HG02938 (cell line): Measurements from ENCODE around the gene HMX1.

Experiments used
- ATAC-seq: cut with Tn5 transposase; IDR thresholded peaks from one replicate; pipeline ENCODE4 v1.9.1; 2021; ENCODE audit warnings: mild to moderate bottlenecking, moderate library complexity; ENCODE audit not compliant: unreplicated experiment

HMX1 gene

DNA sequence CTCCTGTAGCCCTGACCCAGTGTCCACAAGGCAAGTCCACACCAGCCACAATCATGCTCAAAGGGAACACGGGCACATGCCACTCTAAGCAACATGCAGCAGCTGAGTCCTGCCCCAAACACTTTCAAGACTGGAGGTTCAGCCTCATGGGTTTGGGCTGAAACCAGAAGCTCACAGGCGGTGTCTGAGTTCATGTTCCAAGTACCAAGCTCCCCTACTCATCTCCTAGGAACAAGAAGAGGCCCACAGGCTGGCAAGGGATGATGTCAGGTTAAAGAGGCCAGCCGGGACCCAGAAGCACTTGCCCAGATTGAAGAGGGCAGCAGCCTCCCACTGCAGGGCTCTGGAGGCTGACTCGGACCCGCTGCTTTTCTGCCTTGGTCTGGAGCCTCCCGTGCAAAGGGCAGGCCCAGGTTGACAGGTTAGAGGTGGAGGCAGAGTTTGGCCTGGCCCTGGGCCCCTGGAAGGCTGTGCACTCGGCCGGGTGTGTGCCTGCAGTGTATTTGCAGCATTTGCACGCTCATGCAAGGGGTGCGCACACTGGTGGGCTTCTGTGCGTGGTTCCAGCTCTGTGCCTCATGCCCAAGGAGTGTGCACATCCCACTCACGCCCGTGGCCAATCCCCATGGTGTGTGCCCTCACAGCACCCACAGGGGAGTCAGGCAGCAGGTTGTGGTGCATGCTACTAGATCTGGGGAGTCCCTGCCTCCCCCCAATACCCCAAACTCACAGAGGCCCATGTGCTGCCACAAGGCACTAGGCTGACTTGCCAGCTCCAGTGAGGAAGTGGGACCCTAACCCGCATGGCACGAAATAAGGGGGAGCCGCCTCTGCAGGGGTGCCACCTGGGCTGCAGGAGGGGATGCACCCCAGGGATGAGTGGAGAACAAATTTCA, 2.4 kb downstream of the HMX1 start:
- no peak for ATAC-seq

DNA sequence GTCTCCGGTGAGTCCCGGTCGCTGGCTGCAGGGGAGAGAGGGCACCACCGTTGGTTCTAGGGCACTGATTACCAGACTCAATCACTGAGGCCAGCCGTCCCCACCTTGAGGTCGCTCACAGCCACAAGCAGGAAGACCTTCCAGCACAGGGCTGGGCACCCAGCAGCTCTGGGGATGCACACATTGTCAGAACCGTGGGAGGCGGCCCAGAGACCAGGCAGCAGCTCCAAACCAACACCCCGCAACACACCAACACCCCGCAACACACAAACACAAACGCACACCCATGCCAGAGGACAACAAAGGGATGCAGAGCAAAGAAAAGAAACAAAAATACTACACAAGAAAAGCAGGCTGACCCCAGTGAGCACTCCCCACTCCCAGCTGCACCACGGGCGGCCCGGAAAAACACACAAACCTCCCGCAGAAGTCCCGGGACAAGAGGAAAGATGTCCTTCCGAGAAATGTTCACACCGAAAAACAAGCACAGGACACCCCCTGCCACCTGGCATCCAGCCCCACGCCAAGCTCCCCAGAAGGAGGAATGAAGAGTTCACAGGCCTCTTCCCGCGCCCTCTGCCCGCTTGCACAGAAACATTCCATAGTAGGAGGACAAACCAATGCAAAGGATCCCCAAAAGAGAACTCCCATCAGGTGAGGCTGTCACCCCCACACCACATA, 3.2 kb downstream of the HMX1 start:
- ATAC-seq = no peak

DNA sequence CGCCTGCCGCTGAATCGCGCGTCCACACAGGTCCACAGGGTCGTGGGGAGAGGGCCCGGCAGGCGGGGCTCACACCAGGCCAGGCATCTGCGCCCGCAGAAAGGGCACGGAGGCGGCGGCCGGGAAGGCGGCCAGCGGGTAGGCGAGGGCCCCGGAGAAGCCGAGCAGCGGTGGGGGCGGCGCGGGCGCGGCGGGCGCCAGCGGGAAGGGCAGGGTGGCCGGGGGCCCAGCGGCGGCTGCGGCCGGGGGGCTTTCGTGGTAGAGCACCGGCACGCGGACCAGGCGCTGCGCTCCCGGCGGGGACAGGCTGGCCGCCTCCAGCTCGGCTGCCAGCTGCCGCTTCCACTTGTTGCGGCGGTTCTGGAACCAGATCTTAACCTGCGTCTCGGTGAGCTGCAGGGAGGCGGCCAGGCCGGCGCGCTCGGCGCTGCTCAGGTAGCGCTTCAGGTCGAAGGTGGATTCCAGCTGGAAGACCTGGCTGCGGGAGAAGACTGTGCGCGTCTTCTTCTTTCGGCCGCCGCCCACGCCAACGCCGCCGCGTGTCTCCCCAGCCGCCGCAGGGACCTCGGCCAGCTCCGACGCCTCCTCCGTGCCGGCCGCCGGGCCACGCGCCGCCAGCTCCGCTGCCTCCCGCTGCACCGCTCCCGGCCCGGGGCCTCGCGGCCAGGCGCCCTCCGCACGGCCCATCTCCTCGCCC, 3.9 kb downstream of the HMX1 start:
- no peak for ATAC-seq

DNA sequence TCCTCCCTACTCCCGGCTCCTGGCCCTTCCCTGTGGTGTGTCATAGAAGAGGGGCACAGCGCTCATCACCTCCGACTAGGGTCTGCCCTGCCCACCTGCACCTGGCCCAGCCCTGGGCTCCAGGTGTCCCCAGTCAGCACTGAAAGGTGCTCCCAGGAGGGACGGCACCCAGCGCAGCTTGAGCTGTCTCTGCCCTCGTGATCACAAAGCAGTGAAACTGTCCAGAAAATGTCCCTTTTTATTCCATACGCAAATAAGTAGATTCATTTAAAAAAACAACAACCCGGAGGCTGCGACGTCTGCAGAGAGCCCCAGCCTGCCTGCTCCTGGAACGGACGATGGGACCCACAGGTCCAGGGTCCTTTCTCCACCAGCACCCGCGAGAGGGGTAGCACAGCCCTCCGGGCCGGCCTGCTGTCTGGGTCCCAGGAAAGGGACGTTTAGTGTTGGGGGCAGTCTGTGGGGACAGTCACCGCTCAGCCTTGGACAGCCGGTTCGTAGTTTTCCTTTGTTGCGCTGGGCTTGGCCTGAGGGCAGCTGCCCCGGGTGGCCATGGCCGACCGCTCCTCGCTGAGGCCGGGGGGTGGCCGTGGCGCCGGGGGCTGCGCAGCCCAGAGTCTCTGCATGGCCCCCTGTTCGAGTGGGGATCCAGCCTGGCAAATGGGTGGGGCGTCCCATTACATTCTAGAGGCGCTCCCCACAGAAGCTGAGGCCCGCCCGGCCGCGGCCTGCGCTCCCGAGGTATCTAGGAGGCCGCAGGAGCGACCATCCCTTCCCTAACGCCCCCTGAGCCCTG, 4.6 kb downstream of the HMX1 start:
- ATAC-seq = no peak

DNA sequence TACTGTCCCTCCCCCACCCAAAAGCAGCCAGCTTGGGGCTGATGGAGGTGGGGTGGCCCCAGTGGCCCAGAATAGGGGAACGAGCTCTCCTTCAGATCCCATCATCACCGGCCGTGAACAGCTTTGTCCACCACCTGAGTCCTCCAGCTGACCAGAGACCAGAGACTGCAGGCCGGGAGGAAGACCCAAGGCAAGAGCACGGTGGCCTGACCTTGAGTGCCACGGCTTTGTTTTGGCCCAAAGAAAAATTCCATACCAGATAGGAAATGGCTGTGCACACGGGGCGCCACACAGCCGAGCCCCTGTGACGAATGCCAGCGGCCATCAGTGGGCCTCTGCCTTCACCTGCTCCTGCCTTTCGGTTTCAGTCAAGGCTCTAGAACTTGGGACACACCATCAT, 5.2 kb downstream of the HMX1 start:
- ATAC-seq = no peak

DNA sequence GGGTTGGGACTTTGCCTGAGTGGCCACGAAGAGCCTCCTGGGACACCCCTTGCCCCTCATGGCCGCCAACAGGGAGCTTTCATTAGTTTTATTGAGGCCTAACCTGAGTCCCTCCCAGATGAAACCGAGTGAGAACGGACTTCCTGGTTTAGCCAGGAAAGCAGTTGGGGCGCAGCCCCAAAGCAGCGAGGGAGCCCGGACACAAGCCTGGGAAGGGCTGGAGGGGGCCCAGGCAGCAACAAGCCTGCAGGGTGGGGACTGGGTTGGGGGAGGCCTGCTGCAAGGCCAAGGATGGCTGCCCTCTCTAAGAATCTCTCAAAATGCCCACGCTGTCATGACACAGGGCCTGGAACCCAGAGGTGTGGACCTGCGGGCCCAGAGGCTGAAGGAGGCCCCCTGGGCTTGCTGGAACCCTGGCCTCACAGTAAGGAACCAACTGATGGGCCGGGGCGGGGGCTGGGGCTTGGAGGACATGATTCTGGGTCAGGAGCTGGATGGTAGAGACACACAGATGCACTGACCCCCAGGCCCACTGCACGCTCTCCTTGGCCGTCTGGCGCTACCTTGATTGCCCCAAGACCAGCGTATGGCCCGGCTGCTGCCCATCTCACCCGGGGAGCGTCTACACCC, 5.8 kb downstream of the HMX1 start:
- ATAC-seq = no peak

DNA sequence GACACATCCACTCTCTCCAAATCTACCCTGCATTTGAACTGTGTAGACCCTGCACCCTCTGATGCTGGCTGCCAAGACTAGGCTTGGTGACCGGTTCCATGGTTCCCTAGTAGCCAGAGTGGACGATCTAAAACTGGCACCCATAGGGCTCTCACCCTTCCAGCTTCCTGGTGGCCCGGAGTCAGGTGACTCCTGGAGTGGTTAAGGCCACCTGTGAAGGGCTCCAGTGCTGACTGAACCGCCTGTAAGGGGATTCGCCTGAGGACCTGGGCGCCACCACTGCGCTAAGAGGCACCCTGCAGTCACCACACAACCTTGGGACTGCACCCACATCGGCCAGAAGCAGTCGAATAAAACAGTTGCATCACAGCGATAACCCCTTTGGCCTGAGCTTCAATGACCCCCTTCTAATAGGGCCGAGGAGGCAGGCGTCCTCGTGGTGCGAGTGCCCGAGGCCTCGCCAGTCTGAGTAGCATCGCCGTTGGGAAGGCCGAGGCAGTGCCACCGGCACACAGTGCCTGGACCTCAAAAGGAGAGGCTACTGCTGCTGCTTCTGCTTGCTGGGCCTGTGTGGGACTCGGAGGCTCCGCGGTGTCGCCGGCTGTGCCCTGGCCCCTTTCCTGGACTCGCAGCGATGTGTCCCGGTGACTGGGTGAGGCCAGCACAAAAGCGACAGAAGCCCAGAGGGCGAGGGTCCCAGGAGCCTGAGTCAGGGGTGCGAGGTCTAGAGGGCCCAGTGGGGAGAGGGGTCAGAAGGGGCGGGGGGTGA, 6.5 kb downstream of the HMX1 start:
- ATAC-seq = no peak

DNA sequence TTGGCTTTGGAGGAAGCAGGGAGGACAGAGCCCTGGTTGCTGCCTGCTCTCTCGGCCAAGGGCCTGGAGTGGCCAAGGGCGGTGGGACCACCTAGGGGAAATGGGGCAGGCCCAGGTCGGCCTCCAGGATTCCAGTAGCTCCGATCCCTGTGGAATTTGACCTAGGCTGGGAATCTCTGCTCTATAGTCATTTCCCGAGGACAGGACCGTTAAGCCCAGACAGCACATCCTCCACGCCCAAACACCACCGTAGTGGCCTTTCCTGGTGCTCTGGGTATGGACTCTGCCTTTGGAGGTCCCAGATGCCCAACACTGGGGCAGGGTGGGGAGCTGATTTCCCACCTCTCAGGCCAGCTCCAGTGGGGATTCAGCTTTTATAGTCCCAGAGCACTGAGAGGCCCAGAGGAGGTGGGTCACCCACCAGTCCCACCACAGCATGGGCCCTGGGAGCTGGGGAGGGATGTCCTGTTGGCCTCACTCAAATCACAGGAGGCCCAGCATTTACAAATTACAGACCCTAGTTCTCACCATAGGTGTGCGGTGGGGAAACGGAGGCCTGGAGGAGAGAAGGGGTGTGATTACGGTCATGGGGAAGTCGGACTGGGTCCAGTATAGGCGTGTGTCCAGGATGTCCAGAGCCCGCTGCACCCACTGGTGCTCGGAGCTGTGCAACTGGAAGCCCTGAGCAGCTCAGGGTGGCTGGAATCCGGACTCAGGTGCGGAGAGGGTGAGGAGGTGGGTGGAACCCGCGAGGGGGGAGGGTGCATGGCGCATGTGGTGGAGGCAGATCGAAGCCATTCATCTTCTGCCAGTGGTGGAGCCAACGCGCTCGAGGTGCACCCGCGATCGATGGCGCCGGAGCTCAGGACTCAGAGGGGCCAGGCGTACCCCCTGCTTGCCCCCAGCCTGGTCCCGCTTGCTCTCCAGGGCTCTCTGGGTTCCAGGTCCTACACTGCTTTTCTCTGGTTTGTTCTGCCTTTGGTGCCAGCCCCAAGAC, 7.7 kb downstream of the HMX1 start:
- no peak for ATAC-seq

DNA sequence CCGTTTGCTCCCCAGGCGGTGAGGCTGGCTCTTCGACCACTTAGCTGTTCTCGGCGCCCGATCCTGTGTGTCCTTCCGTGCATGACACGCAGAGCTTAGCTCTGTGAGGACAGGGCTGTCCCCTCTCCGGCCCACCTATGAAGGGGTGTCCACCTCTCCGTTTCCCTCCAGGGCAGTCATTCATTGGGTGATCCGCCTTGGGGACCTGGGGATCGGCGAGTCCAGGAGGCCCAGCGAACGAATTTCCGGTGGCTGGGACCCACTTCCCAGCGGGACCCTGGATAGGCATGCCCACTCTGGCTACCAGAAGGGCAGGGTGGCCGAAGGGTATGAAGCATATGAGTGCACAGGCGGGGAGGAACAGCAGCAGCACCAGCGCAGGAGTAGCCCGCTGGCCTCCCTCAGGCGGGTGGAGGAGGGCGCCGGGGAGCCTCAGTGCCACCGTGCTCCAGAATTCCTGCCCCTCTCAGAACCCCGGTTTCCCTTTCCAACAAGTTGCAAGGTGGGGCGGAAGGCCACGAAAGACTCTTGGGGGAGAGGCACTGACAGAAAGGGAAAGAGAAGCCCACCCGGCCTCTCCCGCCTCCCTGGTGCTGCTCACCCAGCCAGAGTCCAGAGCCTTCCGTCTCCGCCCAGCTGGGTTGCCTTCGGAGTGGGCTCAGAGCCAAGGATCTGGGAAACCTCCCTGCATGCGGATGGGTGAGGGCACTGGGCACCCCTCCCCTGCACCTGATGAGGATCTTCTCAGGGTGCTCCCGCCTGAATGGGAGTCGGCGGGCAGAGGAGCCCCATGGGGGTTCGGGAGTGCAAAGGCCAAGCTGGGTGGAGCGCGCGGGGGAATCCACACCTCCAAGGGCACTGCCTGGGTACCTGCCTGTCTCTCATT, 8.6 kb downstream of the HMX1 start:
- ATAC-seq = no peak

DNA sequence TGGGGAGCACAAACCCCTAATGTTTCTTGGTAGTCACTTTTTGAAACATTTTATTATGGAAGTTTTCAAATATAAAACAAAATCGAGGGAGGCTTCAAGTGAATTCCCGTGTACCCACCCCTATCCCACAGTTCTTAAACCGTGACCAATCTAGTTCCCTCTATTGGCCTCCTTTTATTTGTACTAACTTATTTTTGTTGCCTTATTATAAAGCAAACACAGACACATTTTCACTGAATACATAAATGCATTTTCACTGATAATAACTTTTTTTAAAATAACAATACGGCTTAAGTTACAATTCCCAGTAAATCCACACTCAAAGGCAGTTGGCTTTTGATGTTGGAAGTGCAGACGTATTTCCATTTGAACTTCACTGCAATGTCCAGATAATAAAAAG, 9.3 kb downstream of the HMX1 start:
- ATAC-seq = no peak

DNA sequence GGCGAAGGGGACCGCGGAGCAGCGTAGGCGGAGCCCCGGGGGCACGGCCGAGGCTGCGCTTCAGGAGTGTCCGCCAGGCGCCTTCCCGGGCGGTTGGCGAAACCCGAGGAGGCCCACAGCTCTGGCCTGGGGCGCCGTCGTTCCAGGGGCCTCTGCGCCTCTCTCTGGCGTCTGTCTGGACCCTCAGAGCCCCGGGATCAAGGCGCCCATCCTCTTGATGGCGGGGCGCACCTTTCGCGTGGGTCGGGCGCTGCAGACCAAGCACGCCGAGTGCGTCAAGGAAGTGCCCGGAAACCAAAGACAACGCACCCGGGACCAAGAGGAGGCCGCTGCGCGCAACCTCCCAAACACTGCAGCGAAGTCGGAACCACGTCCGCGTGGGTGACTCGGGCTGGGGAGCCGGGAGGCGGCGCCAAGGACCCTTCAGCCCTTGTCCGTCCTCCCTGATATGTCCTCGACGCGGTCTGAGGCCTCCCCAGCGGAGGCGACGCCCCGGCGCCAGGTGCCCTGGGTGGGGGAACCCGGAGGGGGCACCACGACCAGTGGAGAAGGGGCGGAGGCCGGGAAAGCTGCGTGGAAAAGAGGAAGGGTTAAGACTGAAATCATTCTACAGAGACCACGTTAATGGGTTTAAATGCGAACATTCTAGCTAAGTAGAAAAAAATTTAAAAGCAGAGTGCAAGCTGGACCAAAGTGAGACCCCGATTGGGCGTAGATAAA, 9.9 kb downstream of the HMX1 start:
- no peak for ATAC-seq

DNA sequence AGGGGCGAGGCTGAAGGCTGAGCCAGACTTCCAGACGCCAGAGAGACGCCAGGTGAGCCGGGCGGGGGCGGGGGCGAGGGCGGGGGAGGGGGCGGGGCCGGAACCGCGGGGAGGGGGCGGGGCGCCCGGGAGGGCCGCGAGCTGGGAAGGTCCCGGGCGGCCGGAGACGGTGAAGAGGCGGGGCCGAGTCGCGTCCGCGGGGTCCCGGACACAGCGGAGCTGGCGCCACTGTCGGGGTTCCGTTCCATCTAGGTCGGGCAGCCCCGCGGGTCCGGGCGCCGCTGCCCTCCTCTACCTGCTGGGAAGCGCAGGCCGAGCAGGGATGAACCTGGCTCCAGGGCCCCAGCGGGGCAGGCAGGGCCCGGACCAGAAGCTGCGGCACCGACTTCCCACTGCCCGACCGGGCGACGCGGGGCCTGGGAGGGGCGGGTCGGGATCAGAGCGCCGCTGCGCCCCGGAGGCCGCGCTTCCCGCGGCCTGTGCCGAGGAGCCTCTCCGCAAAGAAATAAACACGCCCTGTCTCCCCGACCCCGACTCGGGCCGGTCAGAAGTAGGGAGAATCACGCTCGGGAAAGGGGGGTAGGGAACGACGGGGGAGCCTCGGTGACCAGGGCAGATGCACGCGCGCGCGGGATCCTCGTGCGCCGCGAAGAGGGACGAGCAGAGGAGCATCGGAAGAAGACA, 10.6 kb downstream of the HMX1 start:
- no peak for ATAC-seq

DNA sequence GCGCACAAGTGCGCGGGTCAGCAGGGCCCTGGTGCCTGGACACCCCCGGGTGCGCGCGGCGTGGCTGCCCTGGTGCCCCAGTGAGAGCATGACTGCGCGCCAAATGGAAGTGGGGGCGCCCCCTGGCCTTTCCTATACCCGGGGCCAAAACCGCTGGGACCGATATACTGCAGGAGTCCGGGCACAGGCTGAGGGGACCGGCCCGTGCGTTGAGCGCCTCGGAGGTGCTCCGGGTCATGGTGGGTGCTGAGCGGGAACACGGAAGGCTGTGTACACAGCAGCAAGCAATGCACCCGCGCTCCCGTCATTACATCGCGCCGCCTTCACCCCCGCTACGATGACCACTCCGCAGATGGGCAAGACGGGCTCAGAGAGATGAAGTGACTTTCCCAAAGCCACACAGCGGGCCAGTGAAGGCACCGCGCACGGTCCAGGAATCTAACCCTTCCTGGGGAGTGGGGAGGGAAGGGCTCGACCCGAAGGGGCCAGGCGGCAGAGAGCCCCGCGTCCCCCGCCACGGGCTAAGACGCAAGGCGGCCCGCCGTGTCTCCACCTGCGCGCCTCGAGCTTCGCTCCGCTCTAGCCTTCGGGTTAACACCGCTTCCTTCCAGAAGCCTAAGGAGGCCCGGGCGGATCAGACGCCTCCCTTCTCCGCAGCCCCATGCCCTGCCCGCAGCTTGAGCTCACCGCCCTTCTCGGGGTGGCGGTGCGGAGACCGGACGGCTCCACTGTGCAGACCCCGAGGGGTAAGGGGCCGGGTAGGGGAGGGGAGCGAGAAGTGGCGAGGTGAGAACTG, 11.3 kb downstream of the HMX1 start:
- ATAC-seq = no peak

DNA sequence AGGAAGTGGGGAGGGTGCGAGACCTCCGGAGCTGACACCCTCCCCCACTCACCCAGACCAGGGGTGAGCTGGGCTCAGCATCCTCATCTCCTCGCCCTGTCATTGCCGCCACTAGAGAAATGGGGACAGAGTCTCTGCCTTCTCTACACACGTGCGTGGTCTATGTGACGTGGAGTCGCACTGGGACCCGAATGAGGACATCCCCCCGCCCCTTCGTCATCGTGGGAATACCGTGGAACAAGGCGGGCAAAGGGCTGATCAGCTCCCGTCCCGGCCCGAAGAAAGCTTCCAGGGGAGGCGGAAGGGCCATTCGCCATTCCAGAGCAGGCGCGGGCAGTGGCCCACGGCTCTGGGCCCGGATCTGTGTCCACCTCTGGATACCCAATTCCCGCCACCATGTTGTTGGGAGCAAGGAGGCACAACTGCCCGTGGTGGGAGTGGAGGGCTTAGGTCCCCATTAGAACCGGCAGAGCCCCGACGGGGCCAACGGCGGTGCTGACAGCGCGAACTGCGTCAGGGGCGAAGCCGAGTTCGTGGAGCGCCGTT, 12.0 kb downstream of the HMX1 start:
- no peak for ATAC-seq

DNA sequence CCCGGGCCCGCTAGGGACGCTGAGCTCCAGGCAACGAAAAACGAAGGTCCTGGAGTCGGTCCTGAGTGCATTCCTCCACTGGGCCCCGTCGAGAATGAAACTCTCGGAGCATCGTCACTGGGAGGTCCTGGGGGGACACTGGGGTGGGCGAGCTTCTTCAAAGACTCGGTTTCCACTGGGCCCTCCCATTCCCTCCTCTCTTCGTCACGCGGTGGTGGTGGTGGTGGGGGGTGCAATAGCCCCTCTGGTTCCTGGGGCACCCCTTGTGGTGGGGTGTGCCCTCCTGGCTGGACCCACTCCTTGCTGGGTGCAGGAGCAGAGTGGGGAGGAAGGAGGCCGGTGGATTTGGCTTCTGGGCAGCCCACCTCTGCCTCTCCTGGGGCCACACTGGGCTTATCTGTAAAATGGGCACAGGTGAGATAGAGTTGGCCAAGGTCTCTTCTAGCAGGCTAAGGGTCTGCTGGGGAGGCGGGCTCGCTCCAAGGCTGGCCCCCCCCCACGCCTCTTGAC, 12.9 kb downstream of the HMX1 start:
- ATAC-seq = no peak
